Panc1 (cell line): ENCODE data around the gene PLCH1.

ENCODE experiments used
- CTCF ChIP-seq: fragments of 450-650 bp; IDR thresholded peaks from 2 replicates; pipeline ENCODE4 v1.5.1; 2017; ENCODE audit warnings: mild to moderate bottlenecking
- POLR2AphosphoS5 ChIP-seq: IDR thresholded peaks from 2 replicates; pipeline ENCODE4 v1.6.1; 2012; ENCODE audit warnings: mild to moderate bottlenecking, low read depth, low read length, moderate library complexity
- SIN3A ChIP-seq: IDR thresholded peaks from 2 replicates; pipeline ENCODE4 v1.6.1; 2012; ENCODE audit warnings: low read depth, mild to moderate bottlenecking, low read length, moderate library complexity, borderline replicate concordance; ENCODE audit not compliant: insufficient read depth

- TF ChIP-seq CTCF (no peak), SIN3A (no peak), POLR2AphosphoS5 (no peak)
Observed at GRCh38 chr3:155528579-155528978, 216.3 kb downstream of the PLCH1 start.
